Choroid plexus epithelial cell (primary cell): ENCODE measurements around the gene CACNA2D3.
"Not testable (repeated sequence)": the region's sequence is repeated elsewhere in the genome, so short reads cannot be mapped to it uniquely, and the experiment has no call there.

Experiments used
- DNase-seq: peaks from one replicate; pipeline ENCODE4 v3.0.0-alpha.2; 2010; ENCODE audit warnings: low read depth
- H3K4me3 ChIP-seq: 2 replicates; pipeline ENCODE4 v1.5.1; 2011; ENCODE audit warnings: low read depth, mild to moderate bottlenecking, control low read depth, low read length, moderate library complexity
- TF ChIP-seq, protein P1 (sequence below): conservative IDR thresholded peaks from 2 replicates; pipeline ENCODE4 v1.5.1; 2011; ENCODE audit warnings: low read depth, mild to moderate bottlenecking, control low read depth, inconsistent platforms, low read length, moderate library complexity

Gene CACNA2D3

DNA sequence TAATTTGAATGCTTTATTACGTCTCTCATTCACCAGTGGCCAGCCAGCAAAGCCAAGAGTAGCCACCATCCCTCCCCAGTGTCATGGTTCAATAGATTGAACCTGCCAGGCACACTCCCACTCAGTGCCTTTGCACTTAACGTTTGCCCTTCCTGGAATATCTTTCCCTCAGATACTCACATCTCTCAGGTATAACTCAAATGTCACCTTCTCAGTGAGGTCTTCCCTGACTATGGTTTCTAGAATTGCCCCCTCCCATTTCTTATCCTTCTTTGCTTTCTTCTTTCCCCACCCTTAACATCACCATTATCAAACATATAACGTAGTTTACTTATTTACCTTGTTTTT is 511.7 kb downstream of the CACNA2D3 start:
- TF ChIP-seq, protein P1, sequence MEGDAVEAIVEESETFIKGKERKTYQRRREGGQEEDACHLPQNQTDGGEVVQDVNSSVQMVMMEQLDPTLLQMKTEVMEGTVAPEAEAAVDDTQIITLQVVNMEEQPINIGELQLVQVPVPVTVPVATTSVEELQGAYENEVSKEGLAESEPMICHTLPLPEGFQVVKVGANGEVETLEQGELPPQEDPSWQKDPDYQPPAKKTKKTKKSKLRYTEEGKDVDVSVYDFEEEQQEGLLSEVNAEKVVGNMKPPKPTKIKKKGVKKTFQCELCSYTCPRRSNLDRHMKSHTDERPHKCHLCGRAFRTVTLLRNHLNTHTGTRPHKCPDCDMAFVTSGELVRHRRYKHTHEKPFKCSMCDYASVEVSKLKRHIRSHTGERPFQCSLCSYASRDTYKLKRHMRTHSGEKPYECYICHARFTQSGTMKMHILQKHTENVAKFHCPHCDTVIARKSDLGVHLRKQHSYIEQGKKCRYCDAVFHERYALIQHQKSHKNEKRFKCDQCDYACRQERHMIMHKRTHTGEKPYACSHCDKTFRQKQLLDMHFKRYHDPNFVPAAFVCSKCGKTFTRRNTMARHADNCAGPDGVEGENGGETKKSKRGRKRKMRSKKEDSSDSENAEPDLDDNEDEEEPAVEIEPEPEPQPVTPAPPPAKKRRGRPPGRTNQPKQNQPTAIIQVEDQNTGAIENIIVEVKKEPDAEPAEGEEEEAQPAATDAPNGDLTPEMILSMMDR, result no peak
- H3K4me3 ChIP-seq, result no peak overlapping the region
- no peak for DNase-seq

DNA sequence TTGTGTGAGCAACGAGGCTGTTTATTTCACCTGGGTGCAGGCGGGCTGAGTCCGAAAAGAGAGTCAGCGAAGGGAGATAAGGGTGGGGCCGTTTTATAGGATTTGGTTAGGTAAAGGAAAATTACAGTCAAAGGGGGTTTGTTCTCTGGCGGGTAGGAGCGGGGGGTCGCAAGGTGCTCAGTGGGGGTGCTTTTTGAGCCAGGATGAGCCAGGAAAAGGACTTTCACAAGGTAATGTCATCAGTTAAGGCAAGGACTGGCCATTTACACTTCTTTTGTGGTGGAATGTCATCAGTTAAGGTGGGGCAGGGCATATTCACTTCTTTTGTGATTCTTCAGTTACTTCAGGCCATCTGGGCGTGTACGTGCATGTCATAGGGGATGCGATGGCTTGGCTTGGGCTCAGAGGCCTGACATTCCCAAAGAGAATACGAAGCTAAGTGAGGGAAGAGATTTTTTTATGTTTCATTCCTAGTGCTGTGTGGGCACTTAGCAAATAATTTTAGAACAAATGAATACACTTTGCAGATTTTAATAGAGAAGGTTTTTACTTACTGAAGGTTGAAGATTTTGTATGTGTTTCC is 517.5 kb downstream of the CACNA2D3 start:
- DNase-seq, result not testable (repeated sequence)

GRCh38 chr3:54641226-54642014 is 519.1 kb downstream of the CACNA2D3 start:
- TF ChIP-seq, protein P1, result no peak
- DNase-seq, result no peak
- H3K4me3 ChIP-seq, result no peak overlapping the region

More for the DNA sequence above, 517.5 kb downstream of the CACNA2D3 start:
- not testable (repeated sequence) for H3K4me3 ChIP-seq

DNA sequence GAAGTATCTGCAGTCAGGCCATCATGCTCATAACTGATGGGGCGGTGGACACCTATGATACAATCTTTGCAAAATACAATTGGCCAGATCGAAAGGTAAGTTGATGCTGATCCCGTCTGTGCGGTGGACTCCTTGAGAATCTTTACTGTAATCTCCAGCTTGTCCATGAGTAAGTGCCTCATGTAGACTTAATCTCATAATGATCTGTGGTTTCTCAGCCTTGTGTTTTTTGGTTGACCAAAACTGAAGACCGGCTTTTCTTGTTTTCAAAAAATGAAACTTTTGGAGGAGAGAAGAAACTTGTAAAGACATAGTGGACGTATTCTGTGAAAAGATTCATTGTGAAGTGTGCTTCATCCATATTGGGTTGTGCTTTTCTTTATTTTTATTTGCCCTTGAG is 519.8 kb downstream of the CACNA2D3 start:
- H3K4me3 ChIP-seq, result no peak overlapping the region
- TF ChIP-seq, protein P1, result no peak
- DNase-seq, result no peak

DNA sequence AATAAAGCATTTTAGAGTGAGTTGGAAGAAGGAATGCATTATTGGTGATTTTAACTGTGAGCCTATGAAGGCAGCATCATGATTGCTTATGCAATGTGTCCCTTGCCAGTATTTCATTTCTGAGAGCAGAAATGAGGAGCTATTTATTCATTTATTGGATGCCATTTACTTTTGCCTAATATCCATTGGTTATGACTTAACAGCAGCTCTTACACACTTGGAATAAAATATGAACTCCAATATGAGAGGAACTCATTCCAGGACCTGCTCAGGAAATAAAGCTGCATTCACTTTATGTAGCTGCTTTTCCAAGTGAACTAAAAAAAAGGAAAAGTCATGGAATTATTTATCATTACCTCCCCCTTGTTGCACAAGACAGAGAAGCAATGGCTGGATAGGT is 525.4 kb downstream of the CACNA2D3 start:
- H3K4me3 ChIP-seq, result no peak overlapping the region
- TF ChIP-seq, protein P1, result no peak
- DNase-seq, result no peak

GRCh38 chr3:54649551-54649950 is 527.2 kb downstream of the CACNA2D3 start:
- H3K4me3 ChIP-seq, result no peak overlapping the region
- DNase-seq, result no peak
- TF ChIP-seq, protein P1, result no peak

DNA sequence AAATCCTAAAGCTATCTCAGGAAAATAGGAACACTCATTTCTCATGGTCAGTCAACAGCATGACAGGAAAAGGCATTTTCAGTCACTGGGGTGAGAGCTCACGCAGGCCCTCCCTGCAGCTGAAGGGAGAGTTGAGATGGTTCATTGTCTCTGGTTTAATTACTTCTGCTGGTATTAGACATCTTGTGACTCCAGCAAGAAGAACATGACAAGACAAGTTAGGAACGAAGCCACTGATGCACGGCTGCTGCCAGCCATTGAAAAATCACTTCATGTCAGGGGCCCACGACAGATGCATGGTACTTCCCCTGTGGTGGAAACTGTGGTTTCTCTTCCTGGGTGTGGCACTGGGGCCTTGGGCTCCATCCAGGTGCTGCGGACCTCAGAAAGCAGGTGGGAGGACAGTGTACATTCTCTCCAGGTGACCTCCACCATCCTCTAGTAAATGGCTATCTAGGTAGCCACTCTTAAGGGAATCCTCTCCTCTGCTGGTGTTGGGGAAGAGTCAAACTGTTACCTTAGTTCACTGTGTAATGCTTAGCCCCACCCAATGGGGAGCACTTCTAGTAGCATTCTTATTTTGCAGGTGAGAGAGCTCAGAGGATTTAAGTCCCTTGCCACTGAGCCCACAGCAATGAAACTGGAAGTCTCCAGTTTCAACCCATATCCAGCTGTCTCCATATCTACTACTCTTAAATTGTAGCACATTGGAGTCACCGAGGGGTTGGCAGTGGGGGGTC is 531.3 kb downstream of the CACNA2D3 start:
- DNase-seq, result no peak
- H3K4me3 ChIP-seq, result no peak overlapping the region
- TF ChIP-seq, protein P1, result no peak
